ENCODE data around the gene RNGTT.
"Not testable (repeated sequence)": the region's sequence is repeated elsewhere in the genome, so short reads cannot be mapped to it uniquely, and the experiment has no call there.

The RNGTT gene

GRCh38 chr6:88741939-88742338 lies 221.5 kb downstream of the RNGTT start:
- TF ChIP-seq CTCF (IDR thresholded peaks at IDR 0.05; ENCODE audit: low read depth, low read length), result no peak
- H3K4me3 ChIP-seq (ENCODE audit: low read depth, low read length), result no peak overlapping the region

GRCh38 chr6:88741071-88741470 lies 222.3 kb downstream of the RNGTT start:
- no peak for TF ChIP-seq CTCF (IDR thresholded peaks at IDR 0.05; ENCODE audit: low read depth, low read length)

GRCh38 chr6:88734544-88734943 lies 228.9 kb downstream of the RNGTT start:
- no peak overlapping the region for H3K4me3 ChIP-seq (ENCODE audit: low read depth, low read length)
- no peak for TF ChIP-seq CTCF (IDR thresholded peaks at IDR 0.05; ENCODE audit: low read depth, low read length)

More at GRCh38 chr6:88741071-88741470, 222.3 kb downstream of the RNGTT start:
- no peak overlapping the region for H3K4me3 ChIP-seq (ENCODE audit: low read depth, low read length)

- no peak for TF ChIP-seq CTCF (IDR thresholded peaks at IDR 0.05; ENCODE audit: low read depth, low read length)
- no peak overlapping the region for H3K4me3 ChIP-seq (ENCODE audit: low read depth, low read length)
Observed at GRCh38 chr6:88730611-88731011, 232.8 kb downstream of the RNGTT start.

GRCh38 chr6:88728756-88729155 lies 234.7 kb downstream of the RNGTT start:
- H3K4me3 ChIP-seq (ENCODE audit: low read depth, low read length), result no peak overlapping the region
- TF ChIP-seq CTCF (IDR thresholded peaks at IDR 0.05; ENCODE audit: low read depth, low read length), result no peak

- not testable (repeated sequence) for H3K4me3 ChIP-seq (ENCODE audit: low read depth, low read length)
Observed at GRCh38 chr6:88726409-88726808, 237.0 kb downstream of the RNGTT start.

GRCh38 chr6:88725111-88725975 lies 238.1 kb downstream of the RNGTT start:
- no peak overlapping the region for H3K4me3 ChIP-seq (ENCODE audit: low read depth, low read length)
- 0 out of 2 replicates have a peak, but pooled peaks have one; percentile 17 for TF ChIP-seq CTCF (IDR thresholded peaks at IDR 0.05; ENCODE audit: low read depth, low read length)

Measured in WI38 (cell line).